ENCODE measurements around the gene TBC1D20. TPM values are rescaled to one million over a fixed set of nuclear protein-coding genes. Genes with fewer than 3 reads are reported as not detected.
A peak's percentile ranks its signal among the peaks of the same experiment; 100 is the strongest.

The TBC1D20 gene
- total and polyA plus RNA-seq, 7 donors: 16.6 to 31.4 (median 28.3) TPM

GRCh38 chr20:504632-505075, 42.3 kb upstream of the TBC1D20 start:
- peaks cover 11 to 79% of the 10 kb centered on the region in 2 donors for H3K36me3 ChIP-seq (ENCODE audit: insufficient read depth in 1 of 2, low read depth in 1 of 2)
- no peak overlapping the region for H3K27ac ChIP-seq
- intact Hi-C loops (cut with DNase I): no loop called here
- DNase-seq (no peak), ATAC-seq (no peak)
- peaks cover 13% of the 10 kb centered on the region for H3K4me1 ChIP-seq
- TF ChIP-seq, protein P1, sequence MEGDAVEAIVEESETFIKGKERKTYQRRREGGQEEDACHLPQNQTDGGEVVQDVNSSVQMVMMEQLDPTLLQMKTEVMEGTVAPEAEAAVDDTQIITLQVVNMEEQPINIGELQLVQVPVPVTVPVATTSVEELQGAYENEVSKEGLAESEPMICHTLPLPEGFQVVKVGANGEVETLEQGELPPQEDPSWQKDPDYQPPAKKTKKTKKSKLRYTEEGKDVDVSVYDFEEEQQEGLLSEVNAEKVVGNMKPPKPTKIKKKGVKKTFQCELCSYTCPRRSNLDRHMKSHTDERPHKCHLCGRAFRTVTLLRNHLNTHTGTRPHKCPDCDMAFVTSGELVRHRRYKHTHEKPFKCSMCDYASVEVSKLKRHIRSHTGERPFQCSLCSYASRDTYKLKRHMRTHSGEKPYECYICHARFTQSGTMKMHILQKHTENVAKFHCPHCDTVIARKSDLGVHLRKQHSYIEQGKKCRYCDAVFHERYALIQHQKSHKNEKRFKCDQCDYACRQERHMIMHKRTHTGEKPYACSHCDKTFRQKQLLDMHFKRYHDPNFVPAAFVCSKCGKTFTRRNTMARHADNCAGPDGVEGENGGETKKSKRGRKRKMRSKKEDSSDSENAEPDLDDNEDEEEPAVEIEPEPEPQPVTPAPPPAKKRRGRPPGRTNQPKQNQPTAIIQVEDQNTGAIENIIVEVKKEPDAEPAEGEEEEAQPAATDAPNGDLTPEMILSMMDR (IDR thresholded peaks at IDR 0.05): no peak
- H3K9me3 ChIP-seq: no peaks in the 10 kb centered on the region
- H3K27me3 ChIP-seq (ENCODE audit: insufficient read depth in 3 of 3, low read length in 2 of 3): no peaks in the 10 kb centered on the region
- no peak overlapping the region for H3K4me3 ChIP-seq
- WGBS, 3 donors: 80 to 82% (median 80%) methylated on average over 3 of the region's 3 CpGs

DNA sequence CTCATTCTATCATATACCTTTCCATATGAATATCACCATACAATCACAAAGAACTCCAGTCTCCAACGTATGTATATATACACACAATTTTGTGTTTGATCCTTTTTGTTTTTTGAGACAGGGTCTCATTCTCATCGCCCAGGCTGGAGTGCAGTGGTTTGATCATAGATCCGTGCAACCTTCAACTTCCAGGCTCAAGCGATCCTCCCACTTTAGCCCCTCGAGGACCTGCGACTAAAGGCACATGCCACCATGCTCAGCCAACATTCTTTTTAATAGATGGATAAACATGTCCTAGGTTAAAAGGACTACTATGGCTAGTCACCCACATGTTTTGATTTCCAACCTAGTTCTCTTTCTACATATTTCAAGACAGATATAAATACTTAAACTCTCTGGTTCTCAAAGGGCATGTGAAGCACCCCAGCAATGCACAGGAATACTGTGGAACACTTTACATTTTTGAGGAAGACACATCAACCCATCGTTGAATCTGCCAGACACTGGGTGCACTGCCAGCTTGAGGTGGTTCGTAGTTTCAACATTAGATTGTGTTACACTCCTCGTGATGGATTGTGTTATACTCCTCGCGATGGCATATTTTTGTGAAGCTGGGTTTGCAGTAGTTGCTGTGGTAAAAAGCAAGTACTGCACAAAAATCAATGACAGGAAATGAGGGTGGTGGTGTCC, 40.9 kb upstream of the TBC1D20 start:
- intact Hi-C loops (cut with DNase I): no loop called here
- DNase-seq (no peak), ATAC-seq (no peak)
- Histone ChIP-seq H3K4me1 (peaks cover 3% of the 10 kb centered on the region), H3K9me3 (no peaks in the 10 kb centered on the region), H3K36me3 (ENCODE audit: insufficient read depth in 1 of 2, low read depth in 1 of 2) (peaks cover 11 to 94% of the 10 kb centered on the region in 2 donors), H3K27me3 (ENCODE audit: insufficient read depth in 3 of 3, low read length in 2 of 3) (no peaks in the 10 kb centered on the region), H3K4me3 (no peak overlapping the region), H3K27ac (no peak overlapping the region)
- TF ChIP-seq, protein P1 (IDR thresholded peaks at IDR 0.05): no peak
- 68 to 85% (median 71%) methylated on average over 11 of the region's 11 CpGs for WGBS, 3 donors

DNA sequence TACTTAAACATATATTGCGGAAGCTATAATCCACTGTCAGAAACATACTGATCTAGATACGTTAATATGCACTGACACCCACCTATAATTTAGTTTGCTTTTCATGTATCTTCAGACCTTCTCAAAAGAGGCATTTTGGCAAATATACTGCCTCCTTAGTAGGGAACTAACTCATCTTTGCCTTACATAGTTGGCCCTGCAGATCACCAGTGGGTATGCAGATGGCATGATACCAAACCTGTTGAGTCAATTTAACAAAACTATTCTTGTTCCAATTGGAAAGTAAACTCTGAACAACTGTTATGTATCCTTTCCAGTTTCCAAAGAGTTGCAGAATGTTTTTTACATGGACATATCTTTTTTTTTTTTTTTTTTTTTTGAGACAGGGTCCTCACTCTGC, 35.6 kb upstream of the TBC1D20 start:
- peaks cover 3 to 97% of the 10 kb centered on the region in 2 donors for H3K36me3 ChIP-seq (ENCODE audit: insufficient read depth in 1 of 2, low read depth in 1 of 2)
- H3K27ac ChIP-seq: peak overlapping the region; percentile 64
- H3K9me3 ChIP-seq: no peaks in the 10 kb centered on the region
- TF ChIP-seq, protein P1 (IDR thresholded peaks at IDR 0.05): no peak
- H3K4me1 ChIP-seq: peaks cover 24% of the 10 kb centered on the region
- ATAC-seq (no peak), DNase-seq (no peak)
- intact Hi-C loops (cut with DNase I): loop anchor here in 1 of 2 donors (5.0 kb wide), 1 partner anchor 44 kb away; the partner anchor contains the start of gene CSNK2A1
- no peaks in the 10 kb centered on the region for H3K27me3 ChIP-seq (ENCODE audit: insufficient read depth in 3 of 3, low read length in 2 of 3)
- H3K4me3 ChIP-seq: no peak overlapping the region
- WGBS, 3 donors: 86 to 96% (median 90%) methylated on average over 2 of the region's 2 CpGs

DNA sequence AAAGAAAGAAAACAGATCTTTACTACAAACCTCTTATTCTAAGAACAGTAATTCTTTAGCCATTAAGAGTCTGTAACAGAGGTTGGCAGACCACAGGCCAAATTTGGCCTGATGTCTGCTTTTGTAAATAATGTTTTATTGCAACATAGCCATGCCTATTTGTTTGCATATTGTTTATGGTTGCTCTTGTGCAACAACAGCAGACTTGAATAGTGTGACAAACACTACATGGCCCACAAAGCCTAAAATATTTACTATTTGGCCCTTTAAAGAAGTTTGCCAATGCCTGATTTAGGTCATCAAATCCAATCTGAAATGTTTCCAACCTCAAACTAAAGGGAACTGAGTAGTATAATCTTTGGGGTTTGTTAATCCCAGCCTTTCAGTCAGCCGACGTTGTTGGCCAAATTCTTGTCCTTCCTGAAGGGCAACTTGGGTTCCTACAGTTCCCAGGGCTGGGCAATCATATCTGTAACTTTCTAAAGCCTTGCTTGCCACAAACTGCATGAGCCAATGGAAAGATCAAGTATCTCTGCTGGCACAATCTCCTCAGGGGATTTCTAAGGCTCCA, 33.9 kb upstream of the TBC1D20 start:
- Histone ChIP-seq H3K4me1 (peaks cover 24% of the 10 kb centered on the region), H3K4me3 (no peak overlapping the region), H3K27ac (peak overlapping the region; percentile 64), H3K9me3 (no peaks in the 10 kb centered on the region), H3K36me3 (ENCODE audit: insufficient read depth in 1 of 2, low read depth in 1 of 2) (peaks cover 0 to 96% of the 10 kb centered on the region in 2 donors), H3K27me3 (ENCODE audit: insufficient read depth in 3 of 3, low read length in 2 of 3) (no peaks in the 10 kb centered on the region)
- peak; percentile 93 to 97 (median 94) for ATAC-seq
- DNase-seq: no peak
- TF ChIP-seq, protein P1 (IDR thresholded peaks at IDR 0.05): no peak
- intact Hi-C loops (cut with DNase I): loop anchor here in 1 of 2 donors (5.0 kb wide), 1 partner anchor 46 kb away; the partner anchor contains the start of gene CSNK2A1
- WGBS, 3 donors: 19 to 42% (median 24%) methylated on average over 2 of the region's 2 CpGs
